ENCODE results near the gene KCTD21. TPM values are rescaled to one million over a fixed set of nuclear protein-coding genes. Genes with fewer than 3 reads are reported as not detected.

Gene KCTD21
- total and polyA plus RNA-seq, 2 of the 4 experiments (the other 2 are of a cell fraction), result 12.2 to 12.5 TPM

GRCh38 chr11:78217650-78218541 lies 29.5 kb upstream of the KCTD21 start:
- in situ Hi-C loops (cut with MboI; ENCODE audit: low sequenced_read_pairs), result no loop called here
- Histone ChIP-seq H4K5ac (ENCODE audit: low read depth, low read length) (no peak overlapping the region), H3K4ac (ENCODE audit: low read depth, low read length) (no peak overlapping the region), H3K27me3 (ENCODE audit: control insufficient read depth, insufficient read depth, low read length) (no peaks in the 10 kb centered on the region), H4K91ac (ENCODE audit: insufficient read depth, low read depth, low read length) (no peak overlapping the region), H3K4me3 (ENCODE audit: insufficient read depth, low read depth, low read length) (no peak overlapping the region), H4K20me1 (ENCODE audit: insufficient read depth, low read length) (peaks cover 17% of the 10 kb centered on the region), H2BK5ac (ENCODE audit: low read depth, low read length, poor library complexity, severe bottlenecking) (no peak overlapping the region), H3K4me2 (ENCODE audit: low read depth, low read length) (no peak overlapping the region), H2AK5ac (ENCODE audit: low read depth, low read length) (no peak overlapping the region), H3K27ac (ENCODE audit: insufficient read depth, low read length) (no peak overlapping the region), H2AK9ac (replicated peaks; ENCODE audit: low read depth, low read length, poor library complexity) (no peak overlapping the region), H3K18ac (ENCODE audit: low read depth, low read length) (no peak overlapping the region), H2AFZ (replicated peaks; ENCODE audit: low read length, poor library complexity) (no peak overlapping the region), H3K79me1 (ENCODE audit: low read depth in 1 of 2, low read length in 2 of 2) (peaks cover 0 to 19% of the 10 kb centered on the region in 2 experiments; a peak in 2 of 4 replicates), H3K9me1 (ENCODE audit: insufficient read depth, low read length) (peaks cover 23% of the 10 kb centered on the region), H2BK120ac (ENCODE audit: low read depth, low read length) (no peak overlapping the region), H2BK20ac (ENCODE audit: low read depth, low read length) (no peak overlapping the region), H3K9ac (ENCODE audit: low read depth, low read length) (no peak overlapping the region), H3K9me3 (ENCODE audit: control insufficient read depth, insufficient read depth, low read length) (no peaks in the 10 kb centered on the region), H4K8ac (ENCODE audit: low read depth in 2 of 2, low read length in 2 of 2) (no peak overlapping the region), H3K36me3 (ENCODE audit: control insufficient read depth, insufficient read depth, low read length) (peaks cover 72% of the 10 kb centered on the region), H2BK15ac (ENCODE audit: low read depth, low read length) (no peak overlapping the region), H3K56ac (ENCODE audit: extremely low read depth, insufficient read depth, low read length) (no peak overlapping the region), H3K4me1 (ENCODE audit: control insufficient read depth, insufficient read depth, low read length) (peaks cover under 1% of the 10 kb centered on the region), H3K23ac (ENCODE audit: low read depth, low read length) (no peak overlapping the region), H3K14ac (replicated peaks; ENCODE audit: low read depth, low read length) (no peak overlapping the region)
- ChIA-PET CTCF (no interaction called here), POLR2A (ENCODE audit: unreplicated experiment) (no interaction called here)
- no peak for TF ChIP-seq RAD21 (IDR thresholded peaks at IDR 0.05; ENCODE audit: low read length)
- TF ChIP-seq NFE2L2 (IDR thresholded peaks at IDR 0.05; ENCODE audit: low read depth, low read length), result no peak
- no peak for TF ChIP-seq SMC3 (IDR thresholded peaks at IDR 0.05; ENCODE audit: low read depth, low read length)
- no peak for TF ChIP-seq USF2 (IDR thresholded peaks at IDR 0.05; ENCODE audit: low read depth, low read length)
- no peak for TF ChIP-seq RFX5 (IDR thresholded peaks at IDR 0.05; ENCODE audit: low read depth, low read length)
- no peak for TF ChIP-seq CHD1 (IDR thresholded peaks at IDR 0.05; ENCODE audit: low read depth, low read length)
- no peak for TF ChIP-seq MAFK (IDR thresholded peaks at IDR 0.05; ENCODE audit: low read depth, low read length)
- TF ChIP-seq MXI1 (IDR thresholded peaks at IDR 0.05; ENCODE audit: borderline replicate concordance, low read depth, low read length), result no peak
- TF ChIP-seq CEBPB (IDR thresholded peaks at IDR 0.05; ENCODE audit: low read depth, low read length), result no peak
- TF ChIP-seq ELK1 (IDR thresholded peaks at IDR 0.05; ENCODE audit: borderline replicate concordance, low read depth, low read length), result no peak
- TF ChIP-seq FOS (IDR thresholded peaks at IDR 0.05; ENCODE audit: low read depth, low read length), result no peak
- DNase-seq (no peak), ATAC-seq (ENCODE audit: low read depth) (no peak)
- BruUV-seq (replicated peaks), result no TSS peak
- WGBS, 2 experiments (ENCODE audit: extremely low coverage in 2 of 2, insufficient read length in 1 of 2), result 91% methylated on average over 9 of the region's 14 CpGs; no CpG with 5 or more reads in 1 of the 2 experiments
- intact Hi-C loops (cut with micrococcal nuclease), result no loop called here
- dilution Hi-C loops (cut with HindIII; ENCODE audit: low sequenced_read_pairs, unreplicated experiment), result no loop called here
